Chondrocyte (in vitro differentiated cells): ENCODE data around the gene AGFG2. TPM values are rescaled to one million over a fixed set of nuclear protein-coding genes. Genes with fewer than 3 reads are reported as not detected.

Source experiments
- DNase-seq: peaks from one replicate; pipeline ENCODE4 v3.0.0; 2021; ENCODE audit warnings: mixed read lengths, low spot score
- H3K27ac Mint-ChIP-seq: one replicate; pipeline ENCODE4 v1.8.0; 2021; ENCODE audit warnings: mild to moderate bottlenecking, moderate library complexity, mixed read lengths; ENCODE audit not compliant: unreplicated experiment
- H3K27me3 Mint-ChIP-seq: 2 replicates; pipeline ENCODE4 v1.8.0; 2021; ENCODE audit warnings: low read depth, mixed read lengths
- H3K36me3 Mint-ChIP-seq: 2 replicates; pipeline ENCODE4 v1.8.0; 2021; ENCODE audit warnings: low read depth, mixed read lengths
- H3K4me1 Mint-ChIP-seq: 2 replicates; pipeline ENCODE4 v1.8.0; 2021; ENCODE audit warnings: low read depth, mild to moderate bottlenecking, mixed read lengths
- H3K4me3 Mint-ChIP-seq: one replicate; pipeline ENCODE4 v1.8.0; 2021; ENCODE audit warnings: mild to moderate bottlenecking, moderate library complexity, mixed read lengths; ENCODE audit not compliant: unreplicated experiment
- H3K9me3 Mint-ChIP-seq: 2 replicates; pipeline ENCODE4 v1.8.0; 2021; ENCODE audit warnings: low read depth, mixed read lengths
- long read RNA-seq: library from polyadenylated mRNA; stranded (forward); transcript quantifications from one replicate; pipeline ENCODE4 v2.0.0, GENCODE V29; 2021
- total RNA-seq: library from RNA; stranded (reverse); gene quantifications from 3 replicates; pipeline ENCODE4 v1.2.1, GENCODE V29; 2021
- TF ChIP-seq, protein P1 (sequence below): fragments of 200-600 bp; sonication (generic); IDR thresholded peaks from 2 replicates; pipeline ENCODE4 v1.5.0; 2021; ENCODE audit warnings: antibody characterized with exemption, mild to moderate bottlenecking, moderate library complexity

The AGFG2 gene, protein sequence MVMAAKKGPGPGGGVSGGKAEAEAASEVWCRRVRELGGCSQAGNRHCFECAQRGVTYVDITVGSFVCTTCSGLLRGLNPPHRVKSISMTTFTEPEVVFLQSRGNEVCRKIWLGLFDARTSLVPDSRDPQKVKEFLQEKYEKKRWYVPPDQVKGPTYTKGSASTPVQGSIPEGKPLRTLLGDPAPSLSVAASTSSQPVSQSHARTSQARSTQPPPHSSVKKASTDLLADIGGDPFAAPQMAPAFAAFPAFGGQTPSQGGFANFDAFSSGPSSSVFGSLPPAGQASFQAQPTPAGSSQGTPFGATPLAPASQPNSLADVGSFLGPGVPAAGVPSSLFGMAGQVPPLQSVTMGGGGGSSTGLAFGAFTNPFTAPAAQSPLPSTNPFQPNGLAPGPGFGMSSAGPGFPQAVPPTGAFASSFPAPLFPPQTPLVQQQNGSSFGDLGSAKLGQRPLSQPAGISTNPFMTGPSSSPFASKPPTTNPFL
- total RNA-seq: 7.7 to 8.2 TPM (median 7.8 TPM) in 3 replicates
- long read RNA-seq, full-length matches to known transcripts: 5 of 7 reads
- long read RNA-seq, partial matches to known transcripts: 1 of 7 reads
- long read RNA-seq, other reads (novel, unspliced or antisense): 1 of 7 reads

DNA sequence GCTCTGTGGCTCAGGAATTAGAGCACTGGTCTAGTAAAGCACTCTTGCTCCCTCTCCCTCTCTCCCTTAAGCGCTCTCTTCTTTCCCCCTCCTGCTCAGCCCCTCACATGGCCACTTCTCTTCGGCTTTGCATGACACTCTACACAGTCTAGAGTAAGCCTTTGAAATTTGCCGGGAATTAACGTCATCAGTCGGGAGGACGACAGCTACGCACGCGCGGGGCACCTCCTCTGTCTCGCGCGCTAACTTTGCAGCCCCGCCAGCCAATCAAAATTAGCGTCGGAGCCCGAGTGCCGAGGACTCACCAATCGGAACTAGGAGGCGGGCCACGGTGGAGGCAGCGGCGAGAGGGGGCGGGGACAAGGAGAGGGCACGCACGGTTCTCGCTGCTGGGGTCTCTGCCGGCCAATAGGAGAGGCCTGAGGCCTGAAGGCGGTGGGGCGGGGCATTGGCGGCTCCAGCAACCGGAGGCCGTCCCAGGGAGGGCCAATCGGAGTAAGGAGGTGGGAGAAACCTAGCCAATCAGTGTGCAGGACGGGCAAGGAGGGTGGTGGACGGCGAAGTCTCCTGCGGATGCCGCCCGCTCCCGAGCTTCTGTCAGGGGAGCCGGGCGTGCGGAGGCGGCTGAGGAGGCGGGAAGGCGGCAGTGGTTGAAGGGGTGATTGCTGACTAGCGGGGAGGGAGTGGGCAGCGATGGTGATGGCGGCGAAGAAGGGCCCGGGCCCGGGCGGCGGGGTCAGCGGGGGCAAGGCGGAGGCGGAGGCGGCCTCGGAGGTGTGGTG is at the start of gene AGFG2:
AGFG2 (plus strand) TSS at position 550 of the 782 bp plus-strand sequence; CDS start at position 694, 144 bp downstream.
- Mint-ChIP-seq H3K27ac (peak within 1 kb of the TSS; percentile 96), H3K9me3 (no peaks in the 10 kb centered on the region), H3K36me3 (no peaks in the 10 kb centered on the region)

DNA sequence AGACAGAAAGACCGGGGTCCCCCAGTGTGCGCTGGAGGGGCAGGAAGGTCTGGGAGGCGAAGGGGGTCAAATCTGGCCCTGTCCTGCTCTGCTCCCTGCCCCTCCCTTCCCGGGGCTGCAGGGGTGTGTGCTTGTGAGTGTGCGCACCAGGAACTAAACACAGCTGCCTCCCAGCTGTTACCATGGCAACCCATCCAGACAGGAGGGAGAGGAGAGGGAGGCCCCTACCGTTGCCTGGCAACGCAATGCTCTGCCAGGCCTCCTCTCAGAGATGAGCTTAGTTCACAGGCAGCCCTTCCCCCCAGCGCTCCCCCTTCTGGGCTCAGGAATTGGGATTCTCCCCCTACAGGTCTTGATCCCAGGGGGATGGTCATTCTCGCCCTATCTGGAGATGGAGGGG is 49.2 kb upstream of the AGFG2 start:
- peaks cover under 1% of the 10 kb centered on the region for H3K4me1 Mint-ChIP-seq
- no peaks in the 10 kb centered on the region for H3K36me3 Mint-ChIP-seq
- DNase-seq: no peak
- TF ChIP-seq, protein P1, sequence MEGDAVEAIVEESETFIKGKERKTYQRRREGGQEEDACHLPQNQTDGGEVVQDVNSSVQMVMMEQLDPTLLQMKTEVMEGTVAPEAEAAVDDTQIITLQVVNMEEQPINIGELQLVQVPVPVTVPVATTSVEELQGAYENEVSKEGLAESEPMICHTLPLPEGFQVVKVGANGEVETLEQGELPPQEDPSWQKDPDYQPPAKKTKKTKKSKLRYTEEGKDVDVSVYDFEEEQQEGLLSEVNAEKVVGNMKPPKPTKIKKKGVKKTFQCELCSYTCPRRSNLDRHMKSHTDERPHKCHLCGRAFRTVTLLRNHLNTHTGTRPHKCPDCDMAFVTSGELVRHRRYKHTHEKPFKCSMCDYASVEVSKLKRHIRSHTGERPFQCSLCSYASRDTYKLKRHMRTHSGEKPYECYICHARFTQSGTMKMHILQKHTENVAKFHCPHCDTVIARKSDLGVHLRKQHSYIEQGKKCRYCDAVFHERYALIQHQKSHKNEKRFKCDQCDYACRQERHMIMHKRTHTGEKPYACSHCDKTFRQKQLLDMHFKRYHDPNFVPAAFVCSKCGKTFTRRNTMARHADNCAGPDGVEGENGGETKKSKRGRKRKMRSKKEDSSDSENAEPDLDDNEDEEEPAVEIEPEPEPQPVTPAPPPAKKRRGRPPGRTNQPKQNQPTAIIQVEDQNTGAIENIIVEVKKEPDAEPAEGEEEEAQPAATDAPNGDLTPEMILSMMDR: no peak
- no peaks in the 10 kb centered on the region for H3K9me3 Mint-ChIP-seq
- H3K4me3 Mint-ChIP-seq: no peak overlapping the region
- peaks cover 1% of the 10 kb centered on the region for H3K27me3 Mint-ChIP-seq
- H3K27ac Mint-ChIP-seq: no peak overlapping the region

More for the DNA sequence above, at the start of gene AGFG2:
- DNase-seq: peak; percentile 100
- H3K4me1 Mint-ChIP-seq: peaks cover 21% of the 10 kb centered on the region
- TF ChIP-seq, protein P1: no peak
- peak within 1 kb of the TSS; percentile 98 for H3K4me3 Mint-ChIP-seq
- H3K27me3 Mint-ChIP-seq: no peaks in the 10 kb centered on the region

DNA sequence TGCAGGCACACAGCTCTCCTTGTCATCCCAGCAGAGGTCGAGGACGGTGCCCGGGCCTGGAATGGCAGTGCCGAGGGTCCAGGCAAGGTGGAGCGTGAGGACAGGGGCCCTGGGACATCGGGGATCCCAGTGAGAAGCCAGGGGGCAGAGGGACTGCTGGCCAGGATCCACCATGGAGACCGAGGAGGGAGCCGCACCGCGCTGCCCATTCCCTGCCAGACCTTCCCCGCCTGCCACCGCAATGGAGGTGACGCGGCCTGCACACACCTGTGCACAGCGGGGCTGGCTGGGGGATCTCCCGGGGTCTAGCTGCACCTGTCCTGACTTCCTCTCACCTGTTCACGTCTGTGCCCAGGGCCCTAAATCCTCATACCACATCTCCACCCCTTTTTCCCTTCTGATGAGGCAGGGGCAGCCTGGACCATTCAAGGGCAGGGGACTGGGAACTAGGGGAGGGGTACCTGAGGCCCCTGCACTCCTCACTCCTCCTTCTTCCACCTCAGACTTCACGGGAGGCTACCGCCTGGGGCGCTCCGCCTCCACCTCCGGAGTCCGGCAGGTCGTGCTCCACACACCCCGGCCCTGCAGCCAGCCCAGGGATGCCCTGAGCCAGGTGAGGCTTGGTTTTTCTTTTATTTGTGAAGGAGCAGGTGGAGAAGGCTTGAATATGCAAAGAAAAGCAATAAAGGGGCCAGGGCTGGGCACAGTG is 48.4 kb upstream of the AGFG2 start:
- Mint-ChIP-seq H3K36me3 (no peaks in the 10 kb centered on the region), H3K27ac (no peak overlapping the region), H3K4me1 (no peaks in the 10 kb centered on the region), H3K9me3 (no peaks in the 10 kb centered on the region), H3K4me3 (no peak overlapping the region), H3K27me3 (peaks cover 1% of the 10 kb centered on the region)
- TF ChIP-seq, protein P1: no peak
- no peak for DNase-seq

DNA sequence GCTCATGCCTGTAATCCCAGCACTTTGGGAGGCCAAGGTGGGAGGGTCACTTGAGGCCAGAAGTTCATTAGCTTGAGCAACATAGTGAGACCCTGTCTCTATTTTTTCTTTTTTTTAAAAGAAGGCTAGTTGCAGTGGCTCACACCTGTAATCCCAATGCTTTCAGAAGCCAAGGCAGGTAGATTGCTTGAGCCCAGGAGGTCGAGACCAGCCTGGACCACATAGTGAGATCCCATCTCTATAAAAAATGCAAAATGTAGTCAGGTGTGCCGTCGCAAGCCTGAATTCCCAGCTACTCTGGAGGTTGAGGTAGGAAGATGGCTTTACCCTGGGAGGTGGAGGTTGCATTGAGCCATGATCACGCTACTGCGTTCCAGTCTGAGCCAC is 47.8 kb upstream of the AGFG2 start:
- Mint-ChIP-seq H3K27ac (no peak overlapping the region), H3K4me3 (no peak overlapping the region), H3K9me3 (no peaks in the 10 kb centered on the region), H3K4me1 (no peaks in the 10 kb centered on the region), H3K36me3 (no peaks in the 10 kb centered on the region), H3K27me3 (peaks cover 3% of the 10 kb centered on the region)
- no peak for DNase-seq
- TF ChIP-seq, protein P1: no peak
